Lower lobe of right lung (tissue), 2 donors: ENCODE data around the gene CTSL. TPM values are rescaled to one million over a fixed set of nuclear protein-coding genes. Genes with fewer than 3 reads are reported as not detected.

Experiments
- ATAC-seq, 2 donors: fragments of 200-7000 bp; cut with Tn5 transposase; one replicate each; pipeline ENCODE4 v1.9.1; 2020 to 2022; ENCODE audit warnings: mild to moderate bottlenecking in 2 of 2, moderate library complexity in 2 of 2
- DNase-seq: peaks from one replicate; pipeline ENCODE4 v3.0.0-alpha.2; 2020
- H3K27ac ChIP-seq: fragments of 200-600 bp; one replicate; pipeline ENCODE4 v1.8.0; 2022
- H3K27me3 ChIP-seq: fragments of 200-600 bp; one replicate; pipeline ENCODE4 v1.8.0; 2022; ENCODE audit warnings: low read depth
- H3K36me3 ChIP-seq: fragments of 200-600 bp; one replicate; pipeline ENCODE4 v1.8.0; 2022; ENCODE audit warnings: mild to moderate bottlenecking
- H3K4me1 ChIP-seq: fragments of 200-600 bp; one replicate; pipeline ENCODE4 v1.8.0; 2022
- H3K4me3 ChIP-seq: fragments of 200-600 bp; one replicate; pipeline ENCODE4 v1.8.0; 2022; ENCODE audit warnings: mild to moderate bottlenecking
- H3K9me3 ChIP-seq: fragments of 200-600 bp; one replicate; pipeline ENCODE4 v1.8.0; 2022
- intact Hi-C: fragments of 100-400 bp; cut with DNase I; formaldehyde crosslinking; loops from one replicate; pipeline ENCODE4 v1.11.0; 2022
- total RNA-seq: library from RNA; stranded (reverse); fragmentation: NEBNext Ultra II Directional; extraction: Animal tissue kit (Norgen Biotek cat#: 25700); gene quantifications from one replicate; pipeline ENCODE4 v1.2.1, GENCODE V29; 2021
- TF ChIP-seq, protein P1 (sequence below): fragments of 200-600 bp; IDR thresholded peaks from one replicate; pipeline ENCODE4 v1.8.0; 2022; ENCODE audit warnings: antibody characterized with exemption, mild to moderate bottlenecking
- donor health status: DM: no; HTN: yes; CAD: no; lungs with severe emphysema.

Gene CTSL
- total RNA-seq, 1 donor from 2014 or later, result 208 TPM

DNA sequence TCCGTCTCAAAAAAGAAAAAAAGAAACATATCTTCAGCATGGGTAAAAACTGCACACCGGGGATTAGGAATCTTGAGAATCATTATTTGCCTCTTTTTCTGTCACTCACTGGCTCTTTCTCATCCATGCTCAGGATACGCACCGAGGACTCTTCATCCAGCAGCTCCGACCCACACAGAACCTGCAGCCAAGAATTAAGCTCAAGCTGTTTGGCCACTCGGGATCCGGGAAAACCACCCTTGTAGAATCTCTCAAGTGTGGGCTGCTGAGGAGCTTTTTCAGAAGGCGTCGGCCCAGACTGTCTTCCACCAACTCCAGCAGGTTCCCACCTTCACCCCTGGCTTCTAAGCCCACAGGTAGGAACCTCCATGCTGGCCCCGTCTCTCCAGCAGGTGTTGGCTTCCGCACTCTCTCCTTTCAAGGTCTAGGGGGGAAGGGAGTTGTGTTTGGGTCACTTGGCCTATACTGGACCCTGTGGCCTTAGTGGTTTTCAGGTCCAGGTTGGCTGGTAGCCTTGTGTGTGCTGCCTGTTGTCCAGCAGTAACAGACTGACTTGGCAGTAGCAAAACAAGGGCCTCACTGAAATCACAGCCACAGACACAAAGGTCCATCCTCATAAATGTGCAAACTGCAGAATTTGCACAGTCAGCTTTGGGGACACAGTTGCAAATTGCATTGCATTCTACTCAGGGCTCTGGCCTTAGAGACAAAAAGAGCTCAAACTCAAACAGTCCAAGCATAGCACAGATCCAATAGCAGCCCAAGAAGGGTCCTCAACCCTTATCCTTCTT lies 44.5 kb upstream of the CTSL start:
- intact Hi-C loops, result no loop called here
- Histone ChIP-seq H3K9me3 (no peaks in the 10 kb centered on the region), H3K4me1 (peaks cover 38% of the 10 kb centered on the region), H3K27me3 (no peaks in the 10 kb centered on the region), H3K36me3 (peaks cover 51% of the 10 kb centered on the region), H3K27ac (no peak overlapping the region), H3K4me3 (no peak overlapping the region)
- TF ChIP-seq, protein P1, sequence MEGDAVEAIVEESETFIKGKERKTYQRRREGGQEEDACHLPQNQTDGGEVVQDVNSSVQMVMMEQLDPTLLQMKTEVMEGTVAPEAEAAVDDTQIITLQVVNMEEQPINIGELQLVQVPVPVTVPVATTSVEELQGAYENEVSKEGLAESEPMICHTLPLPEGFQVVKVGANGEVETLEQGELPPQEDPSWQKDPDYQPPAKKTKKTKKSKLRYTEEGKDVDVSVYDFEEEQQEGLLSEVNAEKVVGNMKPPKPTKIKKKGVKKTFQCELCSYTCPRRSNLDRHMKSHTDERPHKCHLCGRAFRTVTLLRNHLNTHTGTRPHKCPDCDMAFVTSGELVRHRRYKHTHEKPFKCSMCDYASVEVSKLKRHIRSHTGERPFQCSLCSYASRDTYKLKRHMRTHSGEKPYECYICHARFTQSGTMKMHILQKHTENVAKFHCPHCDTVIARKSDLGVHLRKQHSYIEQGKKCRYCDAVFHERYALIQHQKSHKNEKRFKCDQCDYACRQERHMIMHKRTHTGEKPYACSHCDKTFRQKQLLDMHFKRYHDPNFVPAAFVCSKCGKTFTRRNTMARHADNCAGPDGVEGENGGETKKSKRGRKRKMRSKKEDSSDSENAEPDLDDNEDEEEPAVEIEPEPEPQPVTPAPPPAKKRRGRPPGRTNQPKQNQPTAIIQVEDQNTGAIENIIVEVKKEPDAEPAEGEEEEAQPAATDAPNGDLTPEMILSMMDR, result no peak
- ATAC-seq (no peak), DNase-seq (no peak)

DNA sequence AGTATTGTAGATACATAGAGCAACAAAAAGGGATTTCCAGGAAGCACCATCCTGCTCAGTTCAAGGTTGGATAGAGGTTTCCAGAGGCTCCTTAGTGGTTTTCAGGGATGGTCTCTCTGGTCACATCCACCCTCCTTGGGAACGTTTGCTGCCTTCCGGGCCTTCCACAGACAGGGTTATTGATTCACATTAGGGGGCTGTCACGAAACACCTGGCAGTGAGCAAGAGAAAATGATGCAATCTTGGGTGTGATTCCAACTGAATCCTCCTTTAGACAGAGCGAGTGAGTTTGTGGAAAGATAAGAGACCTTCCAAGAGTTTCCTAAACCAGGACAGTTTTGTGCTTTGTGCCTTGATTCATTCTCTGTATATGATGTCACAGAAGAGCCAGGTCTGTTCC lies 43.8 kb upstream of the CTSL start:
- Histone ChIP-seq H3K27ac (no peak overlapping the region), H3K4me3 (no peak overlapping the region), H3K27me3 (no peaks in the 10 kb centered on the region), H3K9me3 (no peaks in the 10 kb centered on the region), H3K4me1 (peaks cover 37% of the 10 kb centered on the region), H3K36me3 (peaks cover 53% of the 10 kb centered on the region)
- intact Hi-C loops, result no loop called here
- DNase-seq, result no peak
- TF ChIP-seq, protein P1, result no peak
- no peak for ATAC-seq

DNA sequence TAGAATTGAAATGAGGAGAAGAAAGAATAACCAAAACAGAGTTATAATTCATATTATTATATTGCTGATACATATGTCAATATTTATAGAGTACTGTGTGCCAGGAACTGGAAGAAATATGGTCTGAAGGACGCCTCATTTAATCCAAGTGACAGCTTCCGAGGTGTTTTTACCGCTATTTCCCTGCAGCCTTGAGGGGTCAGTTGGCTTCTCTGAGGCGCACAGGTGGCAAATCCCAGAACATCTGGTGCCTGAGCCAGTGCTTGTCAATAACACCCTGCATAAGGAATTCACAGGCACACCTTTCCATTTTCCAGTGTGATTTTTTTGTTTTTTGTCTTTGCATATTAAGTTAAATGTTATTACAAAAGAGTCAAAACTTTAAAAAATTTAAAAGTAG lies 43.3 kb upstream of the CTSL start:
- intact Hi-C loops, result no loop called here
- H3K27ac ChIP-seq, result no peak overlapping the region
- H3K36me3 ChIP-seq, result peaks cover 57% of the 10 kb centered on the region
- no peak for ATAC-seq
- peaks cover 37% of the 10 kb centered on the region for H3K4me1 ChIP-seq
- TF ChIP-seq, protein P1, result no peak
- no peaks in the 10 kb centered on the region for H3K9me3 ChIP-seq
- DNase-seq, result no peak
- H3K4me3 ChIP-seq, result no peak overlapping the region
- H3K27me3 ChIP-seq, result no peaks in the 10 kb centered on the region

DNA sequence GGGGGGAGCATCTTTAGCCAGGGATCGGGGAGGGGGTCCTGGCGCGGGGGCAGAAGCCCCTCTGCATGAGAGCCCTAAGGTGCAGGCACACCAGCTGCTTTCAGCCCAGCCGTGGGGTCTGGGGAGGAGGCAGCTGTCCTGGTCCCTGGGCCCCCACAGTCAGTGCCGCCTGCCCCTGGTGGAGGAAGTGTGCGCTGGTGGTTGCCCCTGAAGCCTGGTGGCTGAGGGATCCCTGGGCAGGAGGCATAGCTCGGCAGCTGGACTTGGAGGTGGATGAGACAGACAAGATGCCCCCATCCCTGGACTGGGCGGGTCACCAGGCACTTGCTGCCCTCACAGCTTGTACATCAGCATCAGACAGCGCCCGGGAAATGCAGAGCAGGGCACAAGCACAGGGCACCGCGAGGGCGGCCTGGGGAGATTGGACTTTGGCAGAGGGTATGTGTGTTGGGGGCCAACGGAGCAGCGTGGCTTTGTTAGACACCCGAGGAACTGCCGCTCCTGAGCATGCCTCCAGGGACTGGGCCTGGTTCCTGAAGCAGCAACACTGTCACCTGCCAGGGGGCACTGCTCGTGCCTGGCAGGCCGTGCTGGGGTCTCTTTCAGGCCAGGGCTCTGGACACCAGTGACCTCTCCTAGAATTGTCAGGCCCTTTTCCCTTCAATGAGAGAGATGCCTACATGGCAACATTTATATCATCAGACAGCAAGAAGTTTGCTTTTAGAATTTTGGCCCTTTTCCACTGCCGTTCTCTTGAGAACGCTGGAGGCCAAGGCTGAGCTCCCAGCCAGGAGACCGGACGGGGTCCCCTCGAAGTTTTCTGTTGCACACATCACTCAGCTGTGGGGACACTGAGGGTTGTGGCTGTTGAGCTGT lies 41.9 kb upstream of the CTSL start:
- H3K36me3 ChIP-seq, result peaks cover 58% of the 10 kb centered on the region
- no peak for DNase-seq
- peak in 1 of 2 donors; percentile 4 for ATAC-seq

DNA sequence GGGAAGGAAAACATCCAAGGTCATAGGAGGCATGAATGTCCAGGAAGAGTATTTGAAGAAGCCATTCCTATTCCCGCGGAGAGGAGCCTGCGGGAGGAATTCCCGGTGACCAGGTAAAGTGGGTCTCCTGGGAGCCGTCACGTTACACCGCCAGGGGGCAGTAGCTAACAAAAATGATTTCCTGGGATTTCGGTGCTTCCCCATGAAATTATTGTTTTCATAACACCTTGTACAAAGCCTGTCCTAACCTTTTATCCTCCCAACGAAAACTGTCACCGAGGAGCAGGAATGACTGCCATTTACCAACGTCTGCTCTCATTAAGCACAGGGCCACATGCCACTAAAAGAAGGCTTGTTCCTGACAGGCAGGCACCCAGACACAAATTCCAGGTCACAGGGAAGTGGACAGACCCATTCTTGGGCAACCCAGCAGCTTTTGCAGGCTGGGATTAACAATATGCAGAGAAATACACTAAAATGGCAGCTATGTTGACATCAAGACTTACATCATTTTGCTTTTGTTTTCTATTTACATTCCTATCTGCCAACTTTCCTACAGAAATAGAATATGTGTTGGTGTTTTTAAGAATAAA lies 41.2 kb upstream of the CTSL start:
- H3K4me1 ChIP-seq, result peaks cover 32% of the 10 kb centered on the region
- H3K9me3 ChIP-seq, result no peaks in the 10 kb centered on the region
- TF ChIP-seq, protein P1, result peak; percentile 76
- H3K36me3 ChIP-seq, result peaks cover 63% of the 10 kb centered on the region
- ATAC-seq (peak; percentile 57 to 72), DNase-seq (no peak)
- H3K4me3 ChIP-seq, result no peak overlapping the region
- peak overlapping the region; percentile 41 for H3K27ac ChIP-seq
- no peaks in the 10 kb centered on the region for H3K27me3 ChIP-seq
- intact Hi-C loops, result no loop called here

More for the DNA sequence above, 41.9 kb upstream of the CTSL start:
- Histone ChIP-seq H3K27me3 (no peaks in the 10 kb centered on the region), H3K4me1 (peaks cover 32% of the 10 kb centered on the region), H3K9me3 (no peaks in the 10 kb centered on the region), H3K4me3 (no peak overlapping the region), H3K27ac (no peak overlapping the region)
- TF ChIP-seq, protein P1, result no peak
- intact Hi-C loops, result no loop called here
